ENCODE data around the gene MSMO1. TPM values are rescaled to one million over a fixed set of nuclear protein-coding genes. Genes with fewer than 3 reads are reported as not detected.
A peak's percentile ranks its signal among the peaks of the same experiment; 100 is the strongest.
"Not testable (repeated sequence)": the region's sequence is repeated elsewhere in the genome, so short reads cannot be mapped to it uniquely, and the experiment has no call there.

The MSMO1 gene
- polyA plus RNA-seq (2011; rRNA removed) (14.9 and 25.0 TPM in 2 replicates), polyA minus RNA-seq (2011; rRNA and poly(A)+ RNA removed) (5.3 and 5.8 TPM in 2 replicates)

GRCh38 chr4:165327211-165328100, at the start of gene MSMO1:
Gene MSMO1 (plus strand): TSS chr4:165327669. CDS start chr4:165333371, 5,702 bp downstream.
- POLR2A ChIA-PET, result interaction anchor here (0.7 kb wide), 1 partner anchor 8 kb away, joined by 3 read pairs; no protein-coding TSS in a partner anchor
- peak; percentile 94 for DNase-seq (ENCODE audit: low read depth)
- TF ChIP-seq CTCF (IDR thresholded peaks at IDR 0.05; ENCODE audit: insufficient read depth, low read depth, low read length), result no peak

GRCh38 chr4:165279531-165279930, 47.9 kb upstream of the MSMO1 start:
- CTCF ChIA-PET; H3K4me3 ChIP-seq (ENCODE audit: low read depth, low read length); H3K36me3 ChIP-seq (ENCODE audit: control insufficient read depth, insufficient read depth, low read length); DNase-seq (ENCODE audit: low read depth); POLR2A ChIA-PET; H3K27me3 ChIP-seq (ENCODE audit: control insufficient read depth, insufficient read depth, low read length): not testable (repeated sequence)

More at GRCh38 chr4:165327211-165328100, at the start of gene MSMO1:
- Histone ChIP-seq H3K27me3 (ENCODE audit: control insufficient read depth, insufficient read depth, low read length) (no peaks in the 10 kb centered on the region), H3K4me3 (ENCODE audit: low read depth, low read length) (peak within 1 kb of the TSS; percentile 69), H3K36me3 (ENCODE audit: control insufficient read depth, insufficient read depth, low read length) (no peaks in the 10 kb centered on the region)
- CTCF ChIA-PET, result interaction anchor here (0.6 to 2.6 kb wide), 4 partner anchors 10 to 1219 kb away, joined by 3 to 10 read pairs (median 4); no protein-coding TSS in a partner anchor

- H3K27me3 ChIP-seq (ENCODE audit: control insufficient read depth, insufficient read depth, low read length); DNase-seq (ENCODE audit: low read depth); CTCF ChIA-PET; H3K4me3 ChIP-seq (ENCODE audit: low read depth, low read length); H3K36me3 ChIP-seq (ENCODE audit: control insufficient read depth, insufficient read depth, low read length); POLR2A ChIA-PET: not testable (repeated sequence)
Measured at GRCh38 chr4:165284697-165285096, 42.8 kb upstream of the MSMO1 start.

GRCh38 chr4:165286619-165287340, 40.7 kb upstream of the MSMO1 start:
- POLR2A ChIA-PET; CTCF ChIA-PET; H3K27me3 ChIP-seq (ENCODE audit: control insufficient read depth, insufficient read depth, low read length): not testable (repeated sequence)

GRCh38 chr4:165288226-165288625, 39.2 kb upstream of the MSMO1 start:
- ChIA-PET POLR2A (no interaction called here), CTCF (no interaction called here)
- no peak for DNase-seq (ENCODE audit: low read depth)
- no peak overlapping the region for H3K4me3 ChIP-seq (ENCODE audit: low read depth, low read length)
- H3K27me3 ChIP-seq (ENCODE audit: control insufficient read depth, insufficient read depth, low read length), result no peaks in the 10 kb centered on the region
- no peaks in the 10 kb centered on the region for H3K36me3 ChIP-seq (ENCODE audit: control insufficient read depth, insufficient read depth, low read length)
- TF ChIP-seq CTCF (IDR thresholded peaks at IDR 0.05; ENCODE audit: insufficient read depth, low read depth, low read length), result no peak

More at GRCh38 chr4:165286619-165287340, 40.7 kb upstream of the MSMO1 start:
- H3K4me3 ChIP-seq (ENCODE audit: low read depth, low read length); DNase-seq (ENCODE audit: low read depth); H3K36me3 ChIP-seq (ENCODE audit: control insufficient read depth, insufficient read depth, low read length): not testable (repeated sequence)

- H3K36me3 ChIP-seq (ENCODE audit: control insufficient read depth, insufficient read depth, low read length), result no peaks in the 10 kb centered on the region
- ChIA-PET CTCF (no interaction called here), POLR2A (no interaction called here)
- peak; percentile 55 for DNase-seq (ENCODE audit: low read depth)
- H3K27me3 ChIP-seq (ENCODE audit: control insufficient read depth, insufficient read depth, low read length), result no peaks in the 10 kb centered on the region
- no peak for TF ChIP-seq CTCF (IDR thresholded peaks at IDR 0.05; ENCODE audit: insufficient read depth, low read depth, low read length)
- H3K4me3 ChIP-seq (ENCODE audit: low read depth, low read length), result no peak overlapping the region
Measured at GRCh38 chr4:165288639-165289422, 38.6 kb upstream of the MSMO1 start.

All from BJ (cell line).